ENCODE data around the gene UBXN7. TPM values are rescaled to one million over a fixed set of nuclear protein-coding genes. Genes with fewer than 3 reads are reported as not detected.

Gene UBXN7
- polyA plus RNA-seq, 1 donor from 2014 or later = 19.6 TPM

DNA sequence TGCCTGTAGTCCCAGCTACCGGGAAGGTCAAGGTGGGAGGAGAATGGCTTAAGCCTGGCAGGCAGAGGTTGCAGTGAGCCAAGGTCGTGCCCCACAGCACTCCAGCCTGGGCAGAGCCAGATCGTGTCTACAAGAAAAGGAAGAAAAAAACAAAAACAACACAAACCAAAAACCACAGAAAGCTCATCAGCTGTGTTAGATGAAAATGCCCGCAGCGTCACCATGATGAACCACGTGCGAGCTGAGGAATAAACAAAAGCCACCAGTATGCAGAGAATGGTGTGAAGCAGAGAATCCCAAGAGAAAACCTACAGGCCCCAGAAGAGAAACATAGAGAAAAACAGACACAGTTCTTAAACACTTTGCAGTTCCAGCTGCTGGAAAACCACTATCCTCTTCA is 74.3 kb downstream of the UBXN7 start:
- Histone ChIP-seq H2AFZ (ENCODE audit: low read depth, low read length) (no peak overlapping the region), H3K27me3 (ENCODE audit: insufficient read depth, low read depth, low read length) (no peaks in the 10 kb centered on the region), H3K27ac (ENCODE audit: low read length) (no peak overlapping the region), H3K9me2 (ENCODE audit: insufficient read depth, low read length) (no peaks in the 10 kb centered on the region), H3K9ac (ENCODE audit: low read length) (no peak overlapping the region), H3K79me2 (replicated peaks; ENCODE audit: insufficient read depth, low read length) (no peaks in the 10 kb centered on the region), H3K36me3 (ENCODE audit: insufficient read depth, low read length) (peaks cover 3% of the 10 kb centered on the region), H4K20me1 (ENCODE audit: insufficient read depth) (no peaks in the 10 kb centered on the region), H3K4me3 (ENCODE audit: low read length) (no peak overlapping the region), H3K9me3 (ENCODE audit: low read length) (no peaks in the 10 kb centered on the region), H3F3A (ENCODE audit: insufficient read depth, low read length, poor library complexity, severe bottlenecking) (no peaks in the 10 kb centered on the region), H3K4me2 (ENCODE audit: low read length) (no peak overlapping the region)
- no peak for TF ChIP-seq TAF1 (IDR thresholded peaks at IDR 0.05; ENCODE audit: low read depth)
- TF ChIP-seq EZH2 (IDR thresholded peaks at IDR 0.05; ENCODE audit: borderline replicate concordance, insufficient read depth, low read length, poor library complexity, severe bottlenecking) = no peak
- TF ChIP-seq, protein P1, sequence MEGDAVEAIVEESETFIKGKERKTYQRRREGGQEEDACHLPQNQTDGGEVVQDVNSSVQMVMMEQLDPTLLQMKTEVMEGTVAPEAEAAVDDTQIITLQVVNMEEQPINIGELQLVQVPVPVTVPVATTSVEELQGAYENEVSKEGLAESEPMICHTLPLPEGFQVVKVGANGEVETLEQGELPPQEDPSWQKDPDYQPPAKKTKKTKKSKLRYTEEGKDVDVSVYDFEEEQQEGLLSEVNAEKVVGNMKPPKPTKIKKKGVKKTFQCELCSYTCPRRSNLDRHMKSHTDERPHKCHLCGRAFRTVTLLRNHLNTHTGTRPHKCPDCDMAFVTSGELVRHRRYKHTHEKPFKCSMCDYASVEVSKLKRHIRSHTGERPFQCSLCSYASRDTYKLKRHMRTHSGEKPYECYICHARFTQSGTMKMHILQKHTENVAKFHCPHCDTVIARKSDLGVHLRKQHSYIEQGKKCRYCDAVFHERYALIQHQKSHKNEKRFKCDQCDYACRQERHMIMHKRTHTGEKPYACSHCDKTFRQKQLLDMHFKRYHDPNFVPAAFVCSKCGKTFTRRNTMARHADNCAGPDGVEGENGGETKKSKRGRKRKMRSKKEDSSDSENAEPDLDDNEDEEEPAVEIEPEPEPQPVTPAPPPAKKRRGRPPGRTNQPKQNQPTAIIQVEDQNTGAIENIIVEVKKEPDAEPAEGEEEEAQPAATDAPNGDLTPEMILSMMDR (IDR thresholded peaks at IDR 0.05; ENCODE audit: poor library complexity, severe bottlenecking) = no peak
- no peak for TF ChIP-seq REST (IDR thresholded peaks at IDR 0.05; ENCODE audit: borderline replicate concordance)
- TF ChIP-seq EP300 (conservative IDR thresholded peaks at IDR 0.05; ENCODE audit: poor library complexity, severe bottlenecking) = no peak
- no peak for TF ChIP-seq MXI1 (conservative IDR thresholded peaks at IDR 0.05; ENCODE audit: poor library complexity, severe bottlenecking)
- TF ChIP-seq POLR2AphosphoS5 (IDR thresholded peaks at IDR 0.05) = no peak
- TF ChIP-seq SMC3 (conservative IDR thresholded peaks at IDR 0.05; ENCODE audit: poor library complexity) = no peak
- TF ChIP-seq RAD21 (conservative IDR thresholded peaks at IDR 0.05) = no peak

- no peaks in the 10 kb centered on the region for H3K27me3 ChIP-seq (ENCODE audit: insufficient read depth, low read depth, low read length)
- H3K9me2 ChIP-seq (ENCODE audit: insufficient read depth, low read length) = no peaks in the 10 kb centered on the region
- H2AFZ ChIP-seq (ENCODE audit: low read depth, low read length) = no peak overlapping the region
- TF ChIP-seq POLR2AphosphoS5 (IDR thresholded peaks at IDR 0.05) = no peak
- no peak for TF ChIP-seq RAD21 (conservative IDR thresholded peaks at IDR 0.05)
- no peak for TF ChIP-seq EP300 (conservative IDR thresholded peaks at IDR 0.05; ENCODE audit: poor library complexity, severe bottlenecking)
- TF ChIP-seq, protein P1 (IDR thresholded peaks at IDR 0.05; ENCODE audit: poor library complexity, severe bottlenecking) = no peak
- no peak for TF ChIP-seq EZH2 (IDR thresholded peaks at IDR 0.05; ENCODE audit: borderline replicate concordance, insufficient read depth, low read length, poor library complexity, severe bottlenecking)
- no peak for TF ChIP-seq TAF1 (IDR thresholded peaks at IDR 0.05; ENCODE audit: low read depth)
- TF ChIP-seq MXI1 (conservative IDR thresholded peaks at IDR 0.05; ENCODE audit: poor library complexity, severe bottlenecking) = no peak
- TF ChIP-seq REST (IDR thresholded peaks at IDR 0.05; ENCODE audit: borderline replicate concordance) = no peak
- H3K9me3 ChIP-seq (ENCODE audit: low read length) = no peaks in the 10 kb centered on the region
- H3K36me3 ChIP-seq (ENCODE audit: insufficient read depth, low read length) = peaks cover 3% of the 10 kb centered on the region
- no peaks in the 10 kb centered on the region for H4K20me1 ChIP-seq (ENCODE audit: insufficient read depth)
- H3K4me3 ChIP-seq (ENCODE audit: low read length) = no peak overlapping the region
- H3K27ac ChIP-seq (ENCODE audit: low read length) = no peak overlapping the region
- H3F3A ChIP-seq (ENCODE audit: insufficient read depth, low read length, poor library complexity, severe bottlenecking) = no peaks in the 10 kb centered on the region
- H3K79me2 ChIP-seq (replicated peaks; ENCODE audit: insufficient read depth, low read length) = no peaks in the 10 kb centered on the region
- no peak overlapping the region for H3K9ac ChIP-seq (ENCODE audit: low read length)
- no peak overlapping the region for H3K4me2 ChIP-seq (ENCODE audit: low read length)
Observed at GRCh38 chr3:196356556-196356955, 75.7 kb downstream of the UBXN7 start.
